Neuronal stem cell (in vitro differentiated cells): ENCODE data around the gene SYNPR. TPM values are rescaled to one million over a fixed set of nuclear protein-coding genes. Genes with fewer than 3 reads are reported as not detected.

ENCODE experiments used
- DNase-seq: peaks from one replicate; pipeline ENCODE4 v3.0.0-alpha.2; 2013; ENCODE audit warnings: low spot score
- H2AFZ ChIP-seq: one replicate; pipeline ENCODE4 v1.6.1; 2013; ENCODE audit warnings: mild to moderate bottlenecking, low read length, inconsistent platforms
- H2AK5ac ChIP-seq: 2 replicates; pipeline ENCODE4 v1.6.1; 2013; ENCODE audit warnings: low read depth, mild to moderate bottlenecking, inconsistent platforms, low read length, moderate library complexity, mixed read lengths
- H2BK120ac ChIP-seq: 2 replicates; pipeline ENCODE4 v1.6.1; 2013; ENCODE audit warnings: low read depth, mild to moderate bottlenecking, inconsistent platforms, low read length, moderate library complexity, mixed read lengths
- H2BK12ac ChIP-seq: one replicate; pipeline ENCODE4 v1.6.1; 2013; ENCODE audit warnings: low read length, inconsistent platforms
- H2BK15ac ChIP-seq: 2 replicates; pipeline ENCODE4 v1.6.1; 2013; ENCODE audit warnings: mild to moderate bottlenecking, low read length, inconsistent platforms, mixed read lengths
- H2BK5ac ChIP-seq: one replicate; pipeline ENCODE4 v1.6.1; 2013; ENCODE audit warnings: inconsistent platforms, mild to moderate bottlenecking, low read length, moderate library complexity
- H3K14ac ChIP-seq: one replicate; pipeline ENCODE4 v1.6.1; 2013; ENCODE audit warnings: low read length, inconsistent platforms
- H3K18ac ChIP-seq: 2 replicates; pipeline ENCODE4 v1.6.1; 2013; ENCODE audit warnings: low read length, inconsistent platforms
- H3K23ac ChIP-seq: 2 replicates; pipeline ENCODE4 v1.6.1; 2013; ENCODE audit warnings: low read depth, mild to moderate bottlenecking, mixed read lengths, low read length, inconsistent platforms; ENCODE audit not compliant: poor library complexity
- H3K27ac ChIP-seq: replicated peaks from 3 replicates; pipeline ENCODE4 v1.5.1; 2013; ENCODE audit warnings: low read length, inconsistent platforms
- H3K27me3 ChIP-seq, 3 experiments: 2 replicates each; pipeline ENCODE4 v1.6.1; 2013; ENCODE audit warnings: low read length in 3 of 3, mild to moderate bottlenecking in 2 of 3, inconsistent platforms in 1 of 3, low read depth in 1 of 3, mixed read lengths in 1 of 3, moderate library complexity in 1 of 3; ENCODE audit not compliant: control insufficient read depth in 3 of 3, insufficient read depth in 3 of 3
- H3K36me3 ChIP-seq, 2 donors: replicated peaks in 1 of 2; 2 replicates each; pipeline ENCODE4 v1.6.1; 2013; ENCODE audit warnings: low read length in 2 of 2; ENCODE audit not compliant: control insufficient read depth in 2 of 2, insufficient read depth in 2 of 2
- H3K4ac ChIP-seq: 2 replicates; pipeline ENCODE4 v1.6.1; 2013; ENCODE audit warnings: inconsistent platforms, mild to moderate bottlenecking, low read length, moderate library complexity
- H3K4me1 ChIP-seq, 2 donors: 1 replicate in 1 of 2; 2 replicates in 1 of 2; pipeline ENCODE4 v1.6.1; 2013; ENCODE audit warnings: low read length in 2 of 2, low read depth in 1 of 2; ENCODE audit not compliant: control insufficient read depth in 2 of 2, insufficient read depth in 1 of 2
- H3K4me2 ChIP-seq: one replicate; pipeline ENCODE4 v1.6.1; 2013; ENCODE audit warnings: mild to moderate bottlenecking, low read length, inconsistent platforms; ENCODE audit not compliant: insufficient read depth, poor library complexity, severe bottlenecking
- H3K4me3 ChIP-seq, 2 donors: 2 replicates each; pipeline ENCODE4 v1.5.1; 2013; ENCODE audit warnings: low read length in 2 of 2, mild to moderate bottlenecking in 2 of 2, inconsistent platforms in 1 of 2, moderate library complexity in 1 of 2
- H3K79me1 ChIP-seq: one replicate; pipeline ENCODE4 v1.6.1; 2013; ENCODE audit warnings: low read depth, mild to moderate bottlenecking, inconsistent platforms, low read length, moderate library complexity
- H3K9ac ChIP-seq: one replicate; pipeline ENCODE4 v1.6.1; 2013; ENCODE audit warnings: mild to moderate bottlenecking, low read depth, low read length, inconsistent platforms; ENCODE audit not compliant: poor library complexity
- H3K9me3 ChIP-seq, 2 donors: replicated peaks in 1 of 2; 2 replicates each; pipeline versions ENCODE3 to v1.6.1; 2013; ENCODE audit warnings: low read length in 2 of 2, mild to moderate bottlenecking in 2 of 2, inconsistent platforms in 1 of 2, low read depth in 1 of 2, mixed read lengths in 1 of 2, moderate library complexity in 1 of 2; ENCODE audit not compliant: control insufficient read depth in 2 of 2, insufficient read depth in 1 of 2
- H4K8ac ChIP-seq: one replicate; pipeline ENCODE4 v1.6.1; 2013; ENCODE audit warnings: low read depth, mild to moderate bottlenecking, inconsistent platforms, low read length, moderate library complexity
- H4K91ac ChIP-seq: one replicate; pipeline ENCODE4 v1.6.1; 2013; ENCODE audit warnings: low read length, low read depth, mild to moderate bottlenecking, inconsistent platforms; ENCODE audit not compliant: poor library complexity
- WGBS, 2 donors: extraction: QIAGEN DNeasy Blood & Tissue Kit; methylation state at CpG; one replicate each; pipeline ENCODE4 v1.1.7; 2013; ENCODE audit warnings: missing lambda C conversion rate in 2 of 2, mixed read lengths in 1 of 2; ENCODE audit not compliant: insufficient read length in 2 of 2, insufficient replicate concordance in 1 of 2; ENCODE audit errors: extremely low coverage in 2 of 2; 5-methylcytosine and 5-hydroxymethylcytosine counted together
- polyA plus RNA-seq, 2 experiments: library from polyadenylated mRNA; stranded (reverse); fragments of 200-250 nt; gene quantifications; one replicate each; pipeline ENCODE4 v1.2.3, GENCODE V29; 2013

The SYNPR gene
- polyA plus RNA-seq (2013, experiment 1 of 2) = 0.08 TPM
- polyA plus RNA-seq (2013, experiment 2 of 2) = 0.12 TPM

DNA sequence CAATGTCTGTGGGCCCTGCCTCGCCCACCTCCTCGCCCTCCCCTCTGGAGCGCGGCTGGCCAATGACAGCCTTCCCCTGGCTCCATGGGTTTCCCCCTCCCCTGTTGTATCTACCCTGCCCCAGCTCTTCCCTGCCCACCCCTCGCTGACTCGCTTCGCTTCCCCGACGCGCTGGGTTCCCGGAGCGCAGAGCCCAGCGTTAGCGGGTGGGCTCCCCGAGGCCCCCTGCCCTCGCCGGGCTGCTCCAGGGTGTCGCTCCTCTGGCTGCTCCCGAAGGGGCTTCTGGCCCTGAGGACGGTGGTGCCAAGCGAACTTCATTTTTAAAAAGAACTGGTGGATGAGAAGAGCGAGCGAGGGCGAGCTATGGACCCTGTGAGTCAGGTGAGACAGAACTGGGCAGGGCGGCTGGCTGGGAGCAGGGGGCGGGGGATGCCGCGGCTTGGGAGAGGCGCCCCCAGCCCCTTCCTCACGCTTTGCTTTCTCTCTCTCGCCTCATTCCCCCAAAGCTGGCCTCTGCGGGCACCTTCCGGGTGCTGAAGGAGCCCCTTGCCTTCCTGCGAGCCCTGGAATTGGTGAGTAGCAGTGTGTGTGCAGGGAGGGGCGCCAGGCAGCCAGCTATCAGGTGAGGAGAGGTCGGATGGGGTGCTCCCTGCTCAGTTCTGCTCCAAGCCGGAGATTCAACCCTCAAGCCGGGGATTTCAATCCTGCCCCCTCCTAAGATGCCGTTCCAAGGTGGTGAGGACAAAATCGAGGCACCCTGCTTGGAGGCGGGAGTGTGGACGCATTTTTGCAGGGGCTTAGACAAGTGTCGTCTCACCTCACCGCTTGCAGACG, at the start of gene SYNPR:
Gene SYNPR, plus strand, starts transcription at position 138 of the 834 bp plus-strand sequence.
- H2BK15ac ChIP-seq = peak within 1 kb of the TSS; percentile 9
- H2AFZ ChIP-seq = peak within 1 kb of the TSS; percentile 56
- H3K18ac ChIP-seq = peak within 1 kb of the TSS; percentile 77
- H2BK12ac ChIP-seq = no peak within 1 kb of the TSS
- no CpG with 5 or more reads among the region's 45 CpGs for WGBS, 2 donors
- H3K4me2 ChIP-seq = peak within 1 kb of the TSS; percentile 96
- H3K9ac ChIP-seq = peak within 1 kb of the TSS; percentile 45
- peak within 1 kb of the TSS in 1 of 2 donors; percentile 80 for H3K4me3 ChIP-seq
- no peaks in the 10 kb centered on the region for H3K9me3 ChIP-seq
- peaks cover 0 to 8% of the 10 kb centered on the region in 2 donors for H3K4me1 ChIP-seq
- no peak within 1 kb of the TSS for H2AK5ac ChIP-seq
- peak within 1 kb of the TSS; percentile 46 for H3K23ac ChIP-seq
- no peak within 1 kb of the TSS for H4K8ac ChIP-seq
- no peak within 1 kb of the TSS for H3K27ac ChIP-seq
- no peaks in the 10 kb centered on the region for H3K79me1 ChIP-seq
- no peak within 1 kb of the TSS for H4K91ac ChIP-seq
- H3K27me3 ChIP-seq = peaks cover 8 to 46% (median 35%) of the 10 kb centered on the region in 3 experiments
- no peaks in the 10 kb centered on the region for H3K36me3 ChIP-seq
- no peak within 1 kb of the TSS for H3K14ac ChIP-seq
- no peak within 1 kb of the TSS for H2BK5ac ChIP-seq
- no peak within 1 kb of the TSS for H3K4ac ChIP-seq
- H2BK120ac ChIP-seq = no peak within 1 kb of the TSS
- no peak for DNase-seq

DNA sequence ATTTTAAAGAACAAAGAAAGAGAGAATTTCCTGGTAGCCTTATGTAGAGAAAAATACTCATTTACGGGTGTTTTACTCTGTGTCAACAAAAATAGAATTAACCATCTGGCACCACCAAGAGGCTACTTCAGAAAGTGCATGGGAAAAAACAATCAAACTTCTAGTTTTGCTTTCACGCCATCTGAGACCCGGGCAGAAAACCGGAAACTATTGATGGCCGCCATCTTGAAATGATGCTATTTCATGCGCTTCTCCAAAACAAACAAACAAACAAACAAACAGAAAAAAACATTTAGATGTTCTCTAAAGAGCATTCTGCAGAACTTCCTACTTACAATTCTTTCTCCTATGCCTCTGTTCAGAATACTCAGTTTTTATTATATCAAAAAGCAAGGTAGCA, 49.4 kb upstream of the SYNPR start:
- Histone ChIP-seq H3K9me3 (no peaks in the 10 kb centered on the region), H4K8ac (no peak overlapping the region), H4K91ac (no peak overlapping the region), H3K4ac (no peak overlapping the region), H3K4me2 (no peak overlapping the region), H3K18ac (no peak overlapping the region), H2BK120ac (no peak overlapping the region), H3K27ac (no peak overlapping the region), H2BK12ac (no peak overlapping the region), H2AFZ (peak overlapping the region; percentile 57), H3K27me3 (no peaks in the 10 kb centered on the region), H2BK15ac (no peak overlapping the region), H3K14ac (no peak overlapping the region), H3K23ac (no peak overlapping the region), H3K36me3 (no peaks in the 10 kb centered on the region), H3K79me1 (no peaks in the 10 kb centered on the region), H3K4me1 (no peaks in the 10 kb centered on the region), H2BK5ac (no peak overlapping the region), H2AK5ac (no peak overlapping the region), H3K9ac (no peak overlapping the region), H3K4me3 (no peak overlapping the region)
- peak; percentile 14 for DNase-seq
- WGBS, 2 donors = no CpG with 5 or more reads among the region's 6 CpGs

DNA sequence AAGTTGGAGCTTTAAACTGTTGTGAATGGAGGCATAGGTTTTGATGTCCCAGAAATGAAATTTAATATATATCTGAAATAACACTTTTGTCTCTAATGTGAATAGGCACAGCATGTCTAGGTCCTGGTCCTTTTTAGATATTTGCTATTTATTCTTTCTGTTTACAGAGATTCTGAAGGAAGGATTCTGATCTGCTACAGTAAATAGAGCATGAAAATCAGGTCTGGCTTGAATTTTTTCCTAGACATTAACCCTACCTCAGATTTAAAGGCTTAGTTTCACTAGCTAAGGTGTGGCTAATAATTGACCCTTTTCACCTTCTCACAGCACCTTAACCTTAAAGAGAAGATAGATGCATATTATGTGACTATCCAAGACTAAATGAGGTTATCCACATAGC, 48.0 kb upstream of the SYNPR start:
- Histone ChIP-seq H2BK120ac (no peak overlapping the region), H3K4me2 (no peak overlapping the region), H3K79me1 (no peaks in the 10 kb centered on the region), H3K18ac (no peak overlapping the region), H2AFZ (no peak overlapping the region), H4K91ac (no peak overlapping the region), H3K14ac (no peak overlapping the region), H3K9ac (no peak overlapping the region), H3K4ac (no peak overlapping the region), H2BK12ac (no peak overlapping the region), H3K23ac (no peak overlapping the region), H3K27ac (no peak overlapping the region), H4K8ac (no peak overlapping the region), H3K36me3 (no peaks in the 10 kb centered on the region), H3K9me3 (no peaks in the 10 kb centered on the region), H2AK5ac (no peak overlapping the region), H3K4me3 (no peak overlapping the region), H2BK5ac (no peak overlapping the region), H3K4me1 (no peaks in the 10 kb centered on the region), H3K27me3 (no peaks in the 10 kb centered on the region), H2BK15ac (no peak overlapping the region)
- no peak for DNase-seq

DNA sequence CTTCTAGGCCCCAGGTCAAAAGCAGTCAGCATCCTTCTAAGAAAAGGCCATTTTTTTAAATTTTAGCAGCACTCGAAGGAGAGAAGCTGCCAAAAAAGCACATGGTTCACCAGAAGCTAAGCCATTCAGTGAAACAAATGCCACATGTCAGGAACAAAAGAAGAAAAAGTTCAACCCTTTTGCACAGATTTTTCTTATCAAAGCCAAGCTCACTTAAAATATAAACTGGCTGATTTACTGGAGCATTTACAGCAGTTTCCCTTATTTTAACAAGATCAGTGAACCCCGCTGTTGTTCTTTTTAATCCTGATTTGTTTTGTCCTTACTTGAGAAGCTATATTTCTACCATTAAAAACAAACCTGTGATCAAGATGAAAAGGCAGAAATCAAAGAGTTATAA, 46.5 kb upstream of the SYNPR start:
- H3K4me3 ChIP-seq = no peak overlapping the region
- H3K79me1 ChIP-seq = no peaks in the 10 kb centered on the region
- no CpG with 5 or more reads among the region's 2 CpGs for WGBS, 2 donors
- no peak overlapping the region for H4K8ac ChIP-seq
- no peak overlapping the region for H2BK12ac ChIP-seq
- no peak overlapping the region for H2BK120ac ChIP-seq
- no peak overlapping the region for H3K9ac ChIP-seq
- H4K91ac ChIP-seq = no peak overlapping the region
- no peak overlapping the region for H2BK5ac ChIP-seq
- H3K4me1 ChIP-seq = no peaks in the 10 kb centered on the region
- no peak overlapping the region for H2AK5ac ChIP-seq
- no peak overlapping the region for H3K27ac ChIP-seq
- no peaks in the 10 kb centered on the region for H3K27me3 ChIP-seq
- H3K23ac ChIP-seq = no peak overlapping the region
- H3K4me2 ChIP-seq = no peak overlapping the region
- H2AFZ ChIP-seq = no peak overlapping the region
- DNase-seq = no peak
- no peak overlapping the region for H2BK15ac ChIP-seq
- H3K14ac ChIP-seq = no peak overlapping the region
- H3K18ac ChIP-seq = no peak overlapping the region
- H3K36me3 ChIP-seq = no peaks in the 10 kb centered on the region
- no peak overlapping the region for H3K4ac ChIP-seq
- H3K9me3 ChIP-seq = no peaks in the 10 kb centered on the region
